H1 (cell line): ENCODE results near the gene ZNF581. TPM values are rescaled to one million over a fixed set of nuclear protein-coding genes. Genes with fewer than 3 reads are reported as not detected.

Experiments used
- CTCF ChIA-PET: fragments of 300-600 bp; sonication (Branson Sonifier 250); formaldehyde crosslinking; loops from one replicate; lab custom pipeline; 2021; ENCODE audit not compliant: partially characterized antibody; lab: Charles Lee
- POLR2A ChIA-PET: fragments of 300-600 bp; sonication (Branson Sonifier 250); formaldehyde crosslinking; loops from one replicate; lab custom pipeline; 2021; ENCODE audit warnings: inconsistent platforms; ENCODE audit not compliant: partially characterized antibody; lab: Charles Lee
- DNase-seq, 2 experiments: peaks; one replicate each; pipeline versions ENCODE4 v3.0.0 to v3.0.0-alpha.2; 2010 to 2022; ENCODE audit warnings: low spot score in 2 of 2, low read depth in 1 of 2, mixed read lengths in 1 of 2
- FAIRE-seq: peaks from 2 replicates; lab custom pipeline; 2011; peaks lifted over from hg19 to GRCh38; lab: Jason Lieb, UNC
- H2AFZ ChIP-seq: 2 replicates; pipeline ENCODE4 v1.8.1; 2012; ENCODE audit warnings: low read length, inconsistent platforms
- H2AK5ac ChIP-seq: 2 replicates; pipeline ENCODE4 v1.6.1; 2013; ENCODE audit warnings: low read depth, low read length
- H2BK120ac ChIP-seq: replicated peaks from 2 replicates; pipeline ENCODE3; 2013; ENCODE audit warnings: low read depth, low read length, inconsistent platforms
- H2BK12ac ChIP-seq: 2 replicates; pipeline ENCODE4 v1.6.1; 2013; ENCODE audit warnings: low read depth, low read length
- H2BK15ac ChIP-seq: 2 replicates; pipeline ENCODE4 v1.6.1; 2013; ENCODE audit warnings: low read length
- H2BK20ac ChIP-seq: 2 replicates; pipeline ENCODE4 v1.6.1; 2013; ENCODE audit warnings: low read length
- H2BK5ac ChIP-seq: 2 replicates; pipeline ENCODE4 v1.6.1; 2013; ENCODE audit warnings: low read depth, low read length
- H3K14ac ChIP-seq: 2 replicates; pipeline ENCODE4 v1.6.1; 2013; ENCODE audit warnings: inconsistent platforms; ENCODE audit not compliant: insufficient read length
- H3K18ac ChIP-seq: 2 replicates; pipeline ENCODE4 v1.6.1; 2013; ENCODE audit warnings: low read length; ENCODE audit errors: extremely low read depth
- H3K23ac ChIP-seq: 2 replicates; pipeline ENCODE4 v1.6.1; 2013; ENCODE audit warnings: inconsistent platforms; ENCODE audit not compliant: insufficient read length
- H3K23me2 ChIP-seq: 2 replicates; pipeline ENCODE4 v1.6.1; 2013; ENCODE audit warnings: low read depth, low read length
- H3K27ac ChIP-seq: 2 replicates; pipeline ENCODE4 v1.6.1; 2011; ENCODE audit warnings: low read depth, low read length, inconsistent platforms
- H3K27me3 ChIP-seq, 4 experiments: replicated peaks in 1 of 4; 1 replicate in 1 of 4; 2 replicates in 3 of 4; pipeline versions ENCODE4 v1.6.1 to v1.8.1; 2011 to 2013; ENCODE audit warnings: low read length in 3 of 4, mild to moderate bottlenecking in 3 of 4, inconsistent platforms in 2 of 4, mixed read lengths in 2 of 4, moderate library complexity in 1 of 4; ENCODE audit not compliant: control insufficient read depth in 3 of 4, insufficient read depth in 3 of 4; ENCODE audit errors: extremely low read depth in 1 of 4
- H3K36me3 ChIP-seq, 4 experiments: 2 replicates each; pipeline versions ENCODE4 v1.6.1 to v1.8.1; 2011 to 2013; ENCODE audit warnings: mild to moderate bottlenecking in 4 of 4, low read length in 3 of 4, moderate library complexity in 2 of 4, control low read depth in 1 of 4, inconsistent platforms in 1 of 4; ENCODE audit not compliant: insufficient read depth in 4 of 4, control insufficient read depth in 2 of 4
- H3K4ac ChIP-seq: replicated peaks from 2 replicates; pipeline ENCODE3; 2013; ENCODE audit warnings: low read length, low read depth, mixed read lengths, inconsistent platforms; ENCODE audit not compliant: insufficient read length
- H3K4me1 ChIP-seq, 4 experiments: replicated peaks in 1 of 4; 1 replicate in 1 of 4; 2 replicates in 3 of 4; pipeline versions ENCODE4 v1.6.1 to v1.8.1; 2011 to 2013; ENCODE audit warnings: low read length in 3 of 4, inconsistent platforms in 2 of 4, mixed read lengths in 1 of 4; ENCODE audit not compliant: insufficient read depth in 4 of 4, control insufficient read depth in 3 of 4
- H3K4me2 ChIP-seq, 2 experiments: 2 replicates each; pipeline versions ENCODE4 v1.6.1 to v1.8.1; 2011 to 2013; ENCODE audit warnings: low read depth in 2 of 2, low read length in 2 of 2, control low read depth in 1 of 2, inconsistent platforms in 1 of 2, mild to moderate bottlenecking in 1 of 2; ENCODE audit not compliant: insufficient read depth in 1 of 2
- H3K4me3 ChIP-seq, 4 experiments: fragments of 200-600, 300-600 bp in 1 of 4; sonication (generic), shearing (Covaris generic), sonication (Bioruptor Twin) in 1 of 4; 2 replicates each; pipeline versions ENCODE4 v1.5.1 to v1.8.1; 2011 to 2016; ENCODE audit warnings: low read length in 4 of 4, low read depth in 3 of 4, control low read depth in 2 of 4, inconsistent platforms in 2 of 4, mild to moderate bottlenecking in 2 of 4, mixed read lengths in 1 of 4, moderate library complexity in 1 of 4; ENCODE audit not compliant: insufficient read depth in 2 of 4; ENCODE audit errors: extremely low read depth in 1 of 4
- H3K56ac ChIP-seq: replicated peaks from 2 replicates; pipeline ENCODE3; 2013; ENCODE audit warnings: low read depth, mild to moderate bottlenecking, mixed read lengths, low read length, inconsistent platforms; ENCODE audit not compliant: insufficient read length
- H3K79me1 ChIP-seq: 2 replicates; pipeline ENCODE4 v1.6.1; 2013; ENCODE audit warnings: low read depth, low read length, control low read depth
- H3K79me2 ChIP-seq, 2 experiments: 2 replicates each; pipeline versions ENCODE4 v1.6.1 to v1.8.1; 2012 to 2013; ENCODE audit warnings: low read length in 2 of 2, mild to moderate bottlenecking in 2 of 2, inconsistent platforms in 1 of 2; ENCODE audit not compliant: insufficient read depth in 2 of 2, control insufficient read depth in 1 of 2
- H3K9ac ChIP-seq, 4 experiments: replicated peaks in 1 of 4; 1 replicate in 1 of 4; 2 replicates in 3 of 4; pipeline versions ENCODE4 v1.6.1 to v1.8.1; 2011 to 2013; ENCODE audit warnings: low read depth in 3 of 4, low read length in 3 of 4, control low read depth in 2 of 4, mild to moderate bottlenecking in 2 of 4, moderate library complexity in 2 of 4, inconsistent platforms in 1 of 4; ENCODE audit errors: extremely low read depth in 1 of 4
- H3K9me3 ChIP-seq, 2 experiments: 2 replicates each; pipeline versions ENCODE4 v1.6.1 to v1.8.1; 2012 to 2013; ENCODE audit warnings: mild to moderate bottlenecking in 2 of 2, moderate library complexity in 2 of 2, control low read depth in 1 of 2, inconsistent platforms in 1 of 2, low read depth in 1 of 2, low read length in 1 of 2, mixed read lengths in 1 of 2; ENCODE audit not compliant: insufficient read depth in 2 of 2
- H4K20me1 ChIP-seq, 2 experiments: replicated peaks in 1 of 2; 2 replicates each; pipeline versions ENCODE3 to v1.8.1; 2011 to 2013; ENCODE audit warnings: inconsistent platforms in 2 of 2, low read length in 2 of 2, mild to moderate bottlenecking in 1 of 2; ENCODE audit not compliant: insufficient read depth in 2 of 2, control insufficient read depth in 1 of 2
- H4K5ac ChIP-seq: 2 replicates; pipeline ENCODE4 v1.6.1; 2013; ENCODE audit warnings: low read length, low read depth, mixed read lengths, inconsistent platforms; ENCODE audit not compliant: insufficient read length
- H4K8ac ChIP-seq: 2 replicates; pipeline ENCODE4 v1.8.0; 2013; ENCODE audit warnings: mild to moderate bottlenecking, moderate library complexity, low read length, inconsistent platforms; ENCODE audit not compliant: insufficient read depth; ENCODE audit errors: extremely low read depth
- H4K91ac ChIP-seq: replicated peaks from 2 replicates; pipeline ENCODE3; 2013; ENCODE audit warnings: low read length, mixed read lengths, inconsistent platforms; ENCODE audit not compliant: insufficient read length
- CHD1 ChIP-seq: IDR thresholded peaks from 2 replicates; pipeline ENCODE4 v1.6.1; 2012; ENCODE audit warnings: low read depth, low read length, improper control_type of control experiment
- EGR1 ChIP-seq: IDR thresholded peaks from 2 replicates; pipeline ENCODE4 v1.6.1; 2011; ENCODE audit warnings: low read depth, low read length, borderline replicate concordance
- KDM4A ChIP-seq: IDR thresholded peaks from one replicate; pipeline ENCODE4 v1.7.1; 2012; ENCODE audit warnings: low read depth, mild to moderate bottlenecking, moderate library complexity, low read length, inconsistent platforms; ENCODE audit not compliant: severe bottlenecking
- NRF1 ChIP-seq: IDR thresholded peaks from 2 replicates; pipeline ENCODE4 v1.6.1; 2011; ENCODE audit warnings: mild to moderate bottlenecking, low read depth, low read length, improper control_type of control experiment
- POU5F1 ChIP-seq: IDR thresholded peaks from 2 replicates; pipeline ENCODE4 v1.6.1; 2011; ENCODE audit warnings: low read depth, mild to moderate bottlenecking, low read length, moderate library complexity
- RXRA ChIP-seq: IDR thresholded peaks from 2 replicates; pipeline ENCODE4 v1.6.1; 2011; ENCODE audit warnings: low read depth, mild to moderate bottlenecking, low read length, moderate library complexity; ENCODE audit not compliant: insufficient read depth
- SAP30 ChIP-seq: fragments of 300-600 bp; sonication (generic); IDR thresholded peaks from 2 replicates; pipeline ENCODE4 v1.7.1; 2012; ENCODE audit warnings: low read length, moderate library complexity, mild to moderate bottlenecking, inconsistent platforms; ENCODE audit not compliant: insufficient read depth, insufficient replicate concordance
- SIX5 ChIP-seq: IDR thresholded peaks from 2 replicates; pipeline ENCODE4 v1.6.1; 2011; ENCODE audit warnings: mild to moderate bottlenecking, low read depth, low read length
- SP2 ChIP-seq: IDR thresholded peaks from 2 replicates; pipeline ENCODE4 v1.6.1; 2012; ENCODE audit warnings: mild to moderate bottlenecking, low read length, inconsistent platforms
- TAF1 ChIP-seq: IDR thresholded peaks from 2 replicates; pipeline ENCODE4 v1.6.1; 2011; ENCODE audit warnings: mild to moderate bottlenecking, low read depth, low read length
- TAF7 ChIP-seq: optimal IDR thresholded peaks from 2 replicates; pipeline ENCODE3; 2011; ENCODE audit warnings: low read depth, mild to moderate bottlenecking, inconsistent platforms, low read length, moderate library complexity, borderline replicate concordance
- TBP ChIP-seq: IDR thresholded peaks from 2 replicates; pipeline ENCODE4 v1.6.1; 2011; ENCODE audit warnings: low read depth, low read length, improper control_type of control experiment
- WGBS, 2 experiments: shearing (Covaris generic) in 1 of 2; methylation state at CpG; one replicate each; pipeline versions ENCODE4 v1.1.6 to v1.1.7; 2013 to 2015; ENCODE audit warnings: low lambda C conversion rate in 2 of 2, mixed read lengths in 2 of 2, inconsistent platforms in 1 of 2, low coverage in 1 of 2, missing lambda C conversion rate in 1 of 2; ENCODE audit not compliant: insufficient replicate concordance in 2 of 2, insufficient coverage in 1 of 2, insufficient read length in 1 of 2; ENCODE audit errors: extremely low coverage in 1 of 2, missing lambda C conversion rate in 1 of 2; 5-methylcytosine and 5-hydroxymethylcytosine counted together
- polyA plus RNA-seq, 7 experiments: library from polyadenylated mRNA; depleted of rRNA in 3 of 7; stranded (reverse) in 5 of 7; unstranded in 2 of 7; fragments of >200 nt in 5 of 7; fragments of 200-250 nt in 2 of 7; gene quantifications; 1 replicate in 5 of 7; 2 replicates in 1 of 7; 4 replicates in 1 of 7; pipeline versions ENCODE4 v1.2.1 to v1.2.3, GENCODE V29; 2011 to 2013; ENCODE audit warnings: missing spikeins in 2 of 7, mixed read lengths in 2 of 7
- total RNA-seq: library from RNA; stranded (reverse); fragmentation: NEBNext Ultra II Directional; extraction: Animal tissue kit (Norgen Biotek cat#: 25700); gene quantifications from 2 replicates; pipeline ENCODE4 v1.2.1, GENCODE V29; 2021
- TF ChIP-seq, protein P1 (sequence below): IDR thresholded peaks from 2 replicates; pipeline ENCODE4 v1.6.1; 2012; ENCODE audit warnings: inconsistent platforms

Gene ZNF581
- total and polyA plus RNA-seq, 2 of the 8 experiments (the other 6 are each of a cell fraction or from before 2014, with no cell fraction given), result 73.0 to 76.1 TPM

GRCh38 chr19:55663846-55664536 is 20.5 kb downstream of the ZNF581 start:
- Histone ChIP-seq H4K20me1 (peaks cover 38 to 52% of the 10 kb centered on the region in 2 experiments), H3K4me2 (no peak overlapping the region), H3K23ac (no peak overlapping the region), H4K91ac (no peak overlapping the region), H3K4me1 (no peaks in the 10 kb centered on the region), H4K5ac (no peak overlapping the region), H2BK20ac (no peak overlapping the region), H3K18ac (no peak overlapping the region), H2BK12ac (no peak overlapping the region), H3K27ac (no peak overlapping the region), H3K9me3 (no peaks in the 10 kb centered on the region), H3K4me3 (no peak overlapping the region), H2BK15ac (no peak overlapping the region), H3K79me2 (peaks cover 17 to 79% of the 10 kb centered on the region in 2 experiments; a peak in 3 of 4 replicates), H3K9ac (no peak overlapping the region), H3K36me3 (peaks cover 48 to 75% (median 66%) of the 10 kb centered on the region in 4 experiments), H2BK5ac (no peak overlapping the region), H2BK120ac (no peak overlapping the region), H3K56ac (no peak overlapping the region), H3K4ac (no peak overlapping the region), H3K27me3 (no peaks in the 10 kb centered on the region), H4K8ac (no peak overlapping the region), H2AK5ac (no peak overlapping the region), H2AFZ (no peak overlapping the region), H3K23me2 (no peaks in the 10 kb centered on the region), H3K79me1 (peaks cover 17% of the 10 kb centered on the region; the same call in 1 of the 2 replicates), H3K14ac (no peak overlapping the region)
- no peak for DNase-seq
- WGBS, 2 experiments, result 97% methylated on average over 17 of the region's 20 CpGs; no CpG with 5 or more reads in 1 of the 2 experiments
- CTCF ChIA-PET, result interaction anchor here (1.0 kb wide), 1 partner anchor 18 kb away, joined by 3 read pairs; no protein-coding TSS in a partner anchor
- POLR2A ChIA-PET, result interaction anchor here (1.1 to 1.5 kb wide), 4 partner anchors 8 to 19 kb away, joined by 3 to 5 read pairs (median 4); partner anchors contain the start of gene U2AF2
- FAIRE-seq, result no peak
- TF ChIP-seq CHD1 (no peak), SP2 (no peak), KDM4A (no peak), SIX5 (no peak), TAF1 (no peak), RXRA (no peak), NRF1 (no peak), EGR1 (no peak), POU5F1 (no peak), SAP30 (no peak), TAF7 (no peak), TBP (no peak)
- TF ChIP-seq, protein P1, sequence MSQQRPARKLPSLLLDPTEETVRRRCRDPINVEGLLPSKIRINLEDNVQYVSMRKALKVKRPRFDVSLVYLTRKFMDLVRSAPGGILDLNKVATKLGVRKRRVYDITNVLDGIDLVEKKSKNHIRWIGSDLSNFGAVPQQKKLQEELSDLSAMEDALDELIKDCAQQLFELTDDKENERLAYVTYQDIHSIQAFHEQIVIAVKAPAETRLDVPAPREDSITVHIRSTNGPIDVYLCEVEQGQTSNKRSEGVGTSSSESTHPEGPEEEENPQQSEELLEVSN, result no peak
